ENCODE data around the gene SNX3.
"Not testable (repeated sequence)": the region's sequence is repeated elsewhere in the genome, so short reads cannot be mapped to it uniquely, and the experiment has no call there.

Gene SNX3

DNA sequence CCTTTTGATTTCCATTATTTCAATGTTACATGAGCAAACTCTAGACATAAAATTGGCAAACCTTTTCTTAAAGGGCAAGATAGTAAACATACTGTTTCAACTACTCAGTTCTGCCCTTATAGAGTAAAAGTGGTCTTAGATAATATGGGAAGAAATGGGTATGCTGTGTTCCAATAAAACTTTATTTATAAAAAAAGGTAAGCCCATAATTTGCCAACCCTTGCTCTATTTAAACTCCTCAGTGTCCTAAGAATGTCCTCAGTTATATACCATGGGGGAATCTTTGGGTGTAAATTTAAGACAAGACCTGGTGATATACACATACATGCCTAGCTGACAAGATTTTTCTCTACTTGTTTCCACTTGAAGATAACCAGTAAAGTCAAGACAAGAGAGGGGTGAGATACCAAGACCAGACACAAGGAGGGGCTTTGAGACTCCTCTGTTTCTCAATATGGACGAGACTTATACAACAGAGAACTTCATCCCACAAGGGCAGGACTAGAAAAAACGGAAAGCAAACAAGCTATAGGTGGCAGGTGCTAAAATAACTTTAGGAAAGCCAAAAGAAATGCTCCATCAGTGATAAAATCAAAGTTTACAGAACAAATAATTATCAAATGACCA lies 10.5 kb downstream of the SNX3 start:
- H3K27me3 Mint-ChIP-seq (ENCODE audit: low read depth): no peaks in the 10 kb centered on the region
- H3K27ac Mint-ChIP-seq: no peak overlapping the region
- peaks cover 25% of the 10 kb centered on the region for H3K4me1 Mint-ChIP-seq (ENCODE audit: low read depth)
- H3K9me3 Mint-ChIP-seq: peaks cover 6% of the 10 kb centered on the region
- no peak for DNase-seq (ENCODE audit: low spot score)
- H3K36me3 Mint-ChIP-seq (ENCODE audit: low read depth): peaks cover 30% of the 10 kb centered on the region
- H3K4me3 Mint-ChIP-seq: no peak overlapping the region

DNA sequence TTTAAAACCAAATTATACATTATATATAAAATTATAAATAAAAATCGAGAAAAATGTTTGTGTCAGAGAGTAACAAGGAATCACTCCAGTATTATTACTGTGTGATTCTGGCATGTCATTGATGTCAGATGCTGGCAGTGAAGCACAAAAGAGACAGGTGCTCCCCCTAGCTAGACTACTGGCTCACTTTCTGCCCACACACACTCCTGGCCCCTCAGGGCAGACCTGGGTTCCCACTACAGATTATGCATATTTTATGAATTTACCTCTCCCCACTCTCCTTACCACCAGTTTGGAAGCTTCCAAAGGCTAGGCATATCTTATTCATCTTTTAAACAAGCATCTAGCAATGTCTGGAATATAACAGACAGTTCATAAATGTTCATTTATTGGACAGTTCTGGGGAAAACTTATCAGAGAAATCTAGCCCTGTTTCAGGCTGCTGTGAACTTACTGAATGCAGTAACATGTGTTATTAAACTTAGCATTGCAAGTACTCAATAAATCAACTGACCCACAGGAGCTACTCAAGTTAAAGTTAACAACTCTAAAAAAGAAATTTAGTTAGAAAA lies 12.8 kb downstream of the SNX3 start:
- Mint-ChIP-seq H3K4me1 (ENCODE audit: low read depth) (peaks cover 17% of the 10 kb centered on the region), H3K36me3 (ENCODE audit: low read depth) (peaks cover 37% of the 10 kb centered on the region), H3K4me3 (no peak overlapping the region), H3K9me3 (peaks cover 6% of the 10 kb centered on the region), H3K27me3 (ENCODE audit: low read depth) (no peaks in the 10 kb centered on the region), H3K27ac (no peak overlapping the region)
- no peak for DNase-seq (ENCODE audit: low spot score)

DNA sequence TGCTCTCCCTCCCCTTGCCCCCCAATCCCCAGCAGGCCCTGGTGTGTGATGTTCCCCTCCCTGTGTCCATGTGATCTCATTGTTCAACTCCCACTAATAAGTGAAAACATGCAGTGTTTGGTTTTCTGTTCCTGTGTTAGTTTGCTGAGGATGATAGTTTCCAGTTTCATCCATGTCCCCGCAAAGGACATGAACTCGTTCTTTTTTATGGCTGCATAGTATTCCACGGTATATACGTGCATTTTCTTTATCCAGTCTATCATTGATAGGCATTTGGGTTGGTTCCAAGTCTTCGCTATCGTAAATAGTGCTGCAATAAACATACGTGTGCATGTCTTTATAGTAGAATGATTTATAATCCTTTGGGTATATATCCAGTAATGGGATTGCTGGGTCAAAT lies 15.7 kb downstream of the SNX3 start:
- not testable (repeated sequence) for H3K4me3 Mint-ChIP-seq; H3K27me3 Mint-ChIP-seq (ENCODE audit: low read depth); H3K4me1 Mint-ChIP-seq (ENCODE audit: low read depth); DNase-seq (ENCODE audit: low spot score); H3K9me3 Mint-ChIP-seq; H3K27ac Mint-ChIP-seq
- peaks cover 45% of the 10 kb centered on the region for H3K36me3 Mint-ChIP-seq (ENCODE audit: low read depth)

DNA sequence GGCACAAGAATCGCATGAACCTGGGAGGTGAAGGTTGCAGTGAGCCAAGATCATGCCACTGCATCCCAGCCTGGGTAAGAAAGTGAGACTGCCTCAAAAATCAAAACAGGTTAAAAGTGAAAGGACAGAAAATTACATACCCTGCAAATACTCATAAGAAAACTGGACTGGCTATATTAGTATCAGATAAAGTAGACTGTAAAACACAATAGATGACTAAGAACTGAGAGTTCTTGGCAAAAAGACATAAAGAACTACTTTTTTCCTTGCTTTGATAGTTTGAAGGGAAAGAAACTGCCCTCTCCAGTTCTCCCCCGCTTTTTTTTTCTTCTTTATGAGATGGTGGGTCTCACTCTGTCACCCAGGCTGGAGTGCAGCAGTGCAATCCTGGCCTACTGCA lies 17.0 kb downstream of the SNX3 start:
- Mint-ChIP-seq H3K27ac (no peak overlapping the region), H3K9me3 (peaks cover 9% of the 10 kb centered on the region), H3K4me1 (ENCODE audit: low read depth) (peaks cover 6% of the 10 kb centered on the region), H3K27me3 (ENCODE audit: low read depth) (no peaks in the 10 kb centered on the region), H3K36me3 (ENCODE audit: low read depth) (peaks cover 51% of the 10 kb centered on the region), H3K4me3 (no peak overlapping the region)
- DNase-seq (ENCODE audit: low spot score): no peak

DNA sequence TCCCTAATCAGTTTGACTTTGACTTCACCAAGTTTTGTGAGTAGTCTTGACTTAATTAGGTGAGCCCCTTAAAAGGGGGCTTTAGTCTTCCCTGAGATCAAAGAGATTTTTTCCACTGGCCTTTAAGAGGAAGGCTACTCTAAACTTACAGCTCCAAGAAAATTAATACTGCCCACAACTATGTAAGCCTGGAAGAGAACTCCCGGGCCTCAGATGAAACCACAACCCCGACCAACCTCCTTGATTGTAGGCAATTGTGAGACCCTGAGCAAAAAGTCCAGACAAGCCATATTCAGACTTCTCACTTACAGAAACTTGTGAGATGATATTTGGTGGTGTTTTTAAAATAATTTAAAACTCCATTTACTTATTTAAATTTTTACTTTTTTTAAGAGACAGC lies 18.1 kb downstream of the SNX3 start:
- Mint-ChIP-seq H3K4me3 (no peak overlapping the region), H3K36me3 (ENCODE audit: low read depth) (peaks cover 52% of the 10 kb centered on the region), H3K4me1 (ENCODE audit: low read depth) (peaks cover 4% of the 10 kb centered on the region), H3K9me3 (peaks cover 9% of the 10 kb centered on the region), H3K27me3 (ENCODE audit: low read depth) (no peaks in the 10 kb centered on the region), H3K27ac (no peak overlapping the region)
- DNase-seq (ENCODE audit: low spot score): no peak

DNA sequence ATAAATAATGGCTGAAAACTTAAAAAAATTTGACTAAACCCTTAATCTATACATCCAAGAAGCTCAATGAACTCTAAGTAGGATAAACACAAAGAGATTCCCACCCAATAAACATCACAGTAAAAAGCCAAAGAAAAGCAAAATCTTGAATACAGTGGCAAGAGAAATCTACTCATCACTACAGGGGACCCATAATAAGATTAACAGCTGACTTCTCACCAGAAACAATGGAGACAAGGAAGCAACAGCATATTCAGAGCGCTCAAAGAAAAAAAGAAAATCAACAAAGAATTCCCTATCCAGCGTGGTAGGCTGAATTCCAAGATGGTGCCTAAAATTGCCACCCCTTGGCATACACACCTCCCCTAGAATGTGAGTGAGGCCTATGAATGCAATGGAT lies 18.6 kb downstream of the SNX3 start:
- Mint-ChIP-seq H3K36me3 (ENCODE audit: low read depth) (peaks cover 50% of the 10 kb centered on the region), H3K9me3 (peaks cover 9% of the 10 kb centered on the region), H3K27ac (no peak overlapping the region), H3K27me3 (ENCODE audit: low read depth) (no peaks in the 10 kb centered on the region), H3K4me1 (ENCODE audit: low read depth) (peaks cover 4% of the 10 kb centered on the region), H3K4me3 (no peak overlapping the region)
- no peak for DNase-seq (ENCODE audit: low spot score)

DNA sequence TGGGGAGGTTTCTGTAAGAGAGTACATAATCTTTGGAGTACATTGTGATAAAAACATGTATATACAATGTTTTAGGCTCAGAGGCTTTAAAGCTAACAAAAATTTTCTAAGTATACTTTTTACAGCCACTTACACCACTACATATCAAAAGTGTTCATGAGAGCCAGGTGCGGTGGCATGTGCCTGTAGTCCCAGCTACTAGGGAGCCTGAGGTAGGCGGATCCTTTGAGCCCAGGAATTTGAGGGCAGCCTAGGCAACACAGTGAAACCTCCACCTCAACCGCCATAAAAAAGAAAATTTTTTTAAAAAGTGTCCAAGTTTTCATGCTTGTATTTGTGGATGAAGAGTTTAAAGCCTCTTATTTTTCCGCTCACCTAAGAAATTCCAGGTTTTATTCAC lies 22.5 kb downstream of the SNX3 start:
- Mint-ChIP-seq H3K4me1 (ENCODE audit: low read depth) (peaks cover 2% of the 10 kb centered on the region), H3K27ac (no peak overlapping the region), H3K4me3 (no peak overlapping the region), H3K36me3 (ENCODE audit: low read depth) (peaks cover 31% of the 10 kb centered on the region), H3K9me3 (peaks cover 3% of the 10 kb centered on the region), H3K27me3 (ENCODE audit: low read depth) (no peaks in the 10 kb centered on the region)
- DNase-seq (ENCODE audit: low spot score): no peak

DNA sequence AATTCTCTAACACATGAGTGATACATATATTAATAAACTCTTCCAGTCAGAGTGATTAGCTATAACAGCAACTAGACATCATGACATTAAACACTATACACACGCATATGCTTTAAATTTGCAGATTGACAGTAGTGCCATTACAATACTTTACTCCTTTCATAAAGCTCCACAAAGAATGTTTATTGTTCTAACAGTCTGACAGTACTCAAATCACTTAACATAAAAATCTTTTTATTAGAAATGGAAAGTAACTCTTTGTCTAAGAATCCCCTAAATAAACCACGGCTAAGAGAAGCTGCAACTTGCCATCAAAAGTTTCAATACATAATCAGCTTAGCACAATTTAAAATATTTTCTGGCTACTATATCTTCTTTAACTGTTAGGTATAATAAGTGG lies 24.0 kb downstream of the SNX3 start:
- H3K4me1 Mint-ChIP-seq (ENCODE audit: low read depth): no peaks in the 10 kb centered on the region
- no peaks in the 10 kb centered on the region for H3K27me3 Mint-ChIP-seq (ENCODE audit: low read depth)
- no peak for DNase-seq (ENCODE audit: low spot score)
- peaks cover 19% of the 10 kb centered on the region for H3K36me3 Mint-ChIP-seq (ENCODE audit: low read depth)
- H3K27ac Mint-ChIP-seq: no peak overlapping the region
- H3K9me3 Mint-ChIP-seq: no peaks in the 10 kb centered on the region
- H3K4me3 Mint-ChIP-seq: no peak overlapping the region

DNA sequence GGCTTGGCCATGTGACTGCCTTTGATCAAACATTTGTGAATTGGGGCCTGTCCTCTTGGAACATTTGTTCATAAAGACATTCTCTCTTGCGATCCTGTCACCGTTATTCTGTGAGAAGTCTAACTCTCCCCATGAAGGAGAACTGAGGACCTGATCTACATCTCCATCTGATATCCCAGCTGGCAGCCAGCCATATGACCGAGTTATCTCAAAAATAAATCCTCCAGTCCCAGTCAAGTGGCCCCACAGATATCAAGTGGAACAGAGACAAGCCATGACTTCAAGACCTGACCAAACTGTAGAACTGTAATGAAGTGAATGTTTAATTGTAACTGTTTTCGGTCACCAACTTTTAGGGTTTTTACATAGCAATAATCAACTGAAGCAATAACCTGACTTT lies 25.7 kb downstream of the SNX3 start:
- H3K36me3 Mint-ChIP-seq (ENCODE audit: low read depth): peaks cover 10% of the 10 kb centered on the region
- no peak overlapping the region for H3K4me3 Mint-ChIP-seq
- DNase-seq (ENCODE audit: low spot score): no peak
- H3K27ac Mint-ChIP-seq: no peak overlapping the region
- no peaks in the 10 kb centered on the region for H3K27me3 Mint-ChIP-seq (ENCODE audit: low read depth)
- H3K9me3 Mint-ChIP-seq: no peaks in the 10 kb centered on the region
- H3K4me1 Mint-ChIP-seq (ENCODE audit: low read depth): no peaks in the 10 kb centered on the region

DNA sequence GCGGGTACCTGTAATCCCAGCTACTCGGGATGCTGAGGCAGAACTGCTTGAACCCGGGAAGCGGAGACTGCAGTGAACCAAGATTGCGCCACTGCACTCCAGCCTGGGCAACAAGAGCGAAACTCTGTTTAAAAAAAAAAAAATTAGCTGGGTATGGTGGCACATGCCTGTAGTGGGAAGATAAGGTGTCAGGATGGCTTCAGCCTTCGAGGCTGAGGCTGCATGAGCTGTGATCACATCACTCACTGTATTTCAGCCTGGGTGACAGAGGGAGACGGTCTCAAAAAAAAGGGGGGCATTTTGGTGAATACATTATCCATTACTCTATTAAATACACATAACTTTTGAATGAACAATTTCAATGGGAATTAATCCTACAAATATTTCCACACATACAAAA lies 32.4 kb downstream of the SNX3 start:
- Mint-ChIP-seq H3K27ac (no peak overlapping the region), H3K4me1 (ENCODE audit: low read depth) (peaks cover 6% of the 10 kb centered on the region), H3K27me3 (ENCODE audit: low read depth) (no peaks in the 10 kb centered on the region), H3K4me3 (no peak overlapping the region), H3K36me3 (ENCODE audit: low read depth) (peaks cover 5% of the 10 kb centered on the region), H3K9me3 (no peaks in the 10 kb centered on the region)
- DNase-seq (ENCODE audit: low spot score): no peak

DNA sequence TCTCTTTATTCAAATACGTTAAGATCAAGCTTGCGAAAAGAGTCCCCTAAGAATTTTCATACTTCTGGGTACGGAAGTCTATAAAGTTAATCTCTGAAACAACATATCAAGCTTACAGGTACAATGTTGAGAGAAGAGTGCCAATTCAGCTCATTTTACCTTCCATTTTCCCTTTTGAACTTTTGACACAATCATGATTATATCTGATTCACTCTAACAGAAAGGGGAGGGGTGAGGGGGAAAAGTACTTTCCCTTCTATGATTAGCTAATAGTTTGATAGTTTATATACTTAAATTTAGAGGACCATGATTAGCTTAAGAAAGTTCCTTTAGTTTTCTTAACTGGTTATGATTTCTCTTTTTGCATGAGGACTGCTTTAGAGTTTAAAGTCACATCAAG lies 33.5 kb downstream of the SNX3 start:
- H3K4me3 Mint-ChIP-seq: no peak overlapping the region
- no peaks in the 10 kb centered on the region for H3K27me3 Mint-ChIP-seq (ENCODE audit: low read depth)
- no peak overlapping the region for H3K27ac Mint-ChIP-seq
- peaks cover 12% of the 10 kb centered on the region for H3K4me1 Mint-ChIP-seq (ENCODE audit: low read depth)
- peaks cover 8% of the 10 kb centered on the region for H3K36me3 Mint-ChIP-seq (ENCODE audit: low read depth)
- DNase-seq (ENCODE audit: low spot score): no peak
- no peaks in the 10 kb centered on the region for H3K9me3 Mint-ChIP-seq

DNA sequence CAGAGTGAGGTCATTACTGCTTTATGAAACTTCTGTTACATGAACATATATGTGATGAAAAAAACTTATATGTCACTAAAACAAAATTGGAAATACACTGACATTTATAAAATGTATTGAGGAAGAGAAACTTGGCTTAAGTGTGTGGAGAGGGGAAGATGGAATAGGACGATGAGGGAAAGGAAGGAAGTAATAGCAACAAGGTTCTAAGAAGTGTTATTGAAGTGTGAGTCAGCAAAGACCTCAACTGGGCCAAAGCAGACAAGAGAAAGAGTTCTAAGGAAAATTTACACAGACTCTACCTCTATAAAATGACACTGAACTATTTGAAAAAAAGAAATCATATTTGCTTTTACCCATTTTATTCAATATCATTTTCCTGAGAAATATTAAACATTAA lies 38.3 kb downstream of the SNX3 start:
- H3K27ac Mint-ChIP-seq: peak overlapping the region; percentile 17
- DNase-seq (ENCODE audit: low spot score): no peak
- peaks cover 30% of the 10 kb centered on the region for H3K36me3 Mint-ChIP-seq (ENCODE audit: low read depth)
- no peaks in the 10 kb centered on the region for H3K27me3 Mint-ChIP-seq (ENCODE audit: low read depth)
- H3K4me1 Mint-ChIP-seq (ENCODE audit: low read depth): peaks cover 10% of the 10 kb centered on the region
- no peaks in the 10 kb centered on the region for H3K9me3 Mint-ChIP-seq
- peak overlapping the region; percentile 16 for H3K4me3 Mint-ChIP-seq

DNA sequence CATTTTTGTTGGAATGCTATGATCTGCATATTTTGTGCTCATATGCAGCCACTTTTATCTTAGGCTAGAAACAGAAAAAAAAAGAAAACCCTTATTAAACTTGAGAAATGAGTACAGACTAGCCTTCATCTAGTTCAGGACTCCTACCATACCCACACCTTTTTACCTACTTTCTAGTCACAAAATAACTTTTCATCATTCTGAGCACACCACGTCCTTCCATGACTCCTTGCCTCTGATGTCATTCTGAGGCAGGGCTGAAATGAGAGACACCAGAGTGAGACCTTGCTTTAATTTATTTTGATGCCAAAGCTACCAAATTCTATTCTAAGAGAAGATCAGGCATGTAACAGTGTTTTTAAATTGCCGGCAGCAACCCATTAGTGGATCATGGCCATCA lies 38.8 kb downstream of the SNX3 start:
- H3K4me1 Mint-ChIP-seq (ENCODE audit: low read depth): peaks cover 8% of the 10 kb centered on the region
- peak overlapping the region; percentile 16 for H3K4me3 Mint-ChIP-seq
- H3K9me3 Mint-ChIP-seq: no peaks in the 10 kb centered on the region
- H3K27me3 Mint-ChIP-seq (ENCODE audit: low read depth): no peaks in the 10 kb centered on the region
- peak overlapping the region; percentile 17 for H3K27ac Mint-ChIP-seq
- peaks cover 32% of the 10 kb centered on the region for H3K36me3 Mint-ChIP-seq (ENCODE audit: low read depth)
- DNase-seq (ENCODE audit: low spot score): no peak

DNA sequence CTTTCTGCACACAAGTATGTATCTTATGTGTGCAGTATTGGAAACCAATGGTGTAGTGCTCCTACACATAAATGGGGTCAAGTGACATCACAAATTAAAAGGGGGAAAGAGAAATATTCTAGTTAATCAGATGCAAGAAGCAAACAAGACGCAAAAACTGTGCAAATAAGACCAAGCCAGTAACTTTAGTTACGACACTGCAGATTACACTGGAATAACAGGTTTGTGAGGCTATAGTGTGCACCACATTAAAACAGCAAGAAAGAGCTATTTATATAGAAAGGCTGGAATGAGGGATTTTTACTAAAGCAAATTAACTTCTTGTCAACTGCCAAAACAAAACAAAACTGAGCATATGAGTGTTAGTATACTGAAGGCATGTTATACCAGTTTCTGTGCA lies 49.2 kb downstream of the SNX3 start:
- H3K36me3 Mint-ChIP-seq (ENCODE audit: low read depth): peaks cover 26% of the 10 kb centered on the region
- H3K9me3 Mint-ChIP-seq: no peaks in the 10 kb centered on the region
- H3K4me3 Mint-ChIP-seq: no peak overlapping the region
- peaks cover 4% of the 10 kb centered on the region for H3K4me1 Mint-ChIP-seq (ENCODE audit: low read depth)
- no peak for DNase-seq (ENCODE audit: low spot score)
- H3K27me3 Mint-ChIP-seq (ENCODE audit: low read depth): no peaks in the 10 kb centered on the region
- H3K27ac Mint-ChIP-seq: no peak overlapping the region

DNA sequence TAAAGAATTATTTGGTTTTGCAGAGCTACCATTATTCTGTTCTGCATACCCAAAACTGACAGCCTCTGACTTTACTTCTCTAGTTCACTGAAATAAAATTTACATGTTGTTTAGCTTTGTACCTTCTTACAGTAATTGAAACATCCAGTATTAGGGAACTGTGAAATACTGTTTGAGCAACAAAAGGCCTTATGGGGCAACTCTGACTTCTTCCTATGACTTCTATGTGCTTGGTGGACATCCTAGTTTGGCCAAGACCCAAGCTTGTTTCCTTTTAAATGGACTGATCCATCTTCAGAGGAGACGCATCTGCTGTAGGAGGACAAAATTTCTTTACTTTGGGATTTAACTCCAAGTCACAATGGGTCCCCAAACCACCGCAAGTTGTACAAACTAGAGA lies 50.3 kb downstream of the SNX3 start:
- Mint-ChIP-seq H3K27me3 (ENCODE audit: low read depth) (no peaks in the 10 kb centered on the region), H3K4me3 (no peak overlapping the region), H3K9me3 (no peaks in the 10 kb centered on the region), H3K4me1 (ENCODE audit: low read depth) (peaks cover 4% of the 10 kb centered on the region), H3K27ac (no peak overlapping the region), H3K36me3 (ENCODE audit: low read depth) (peaks cover 26% of the 10 kb centered on the region)
- DNase-seq (ENCODE audit: low spot score): no peak
